ENCODE measurements around the gene GLYR1.

DNA sequence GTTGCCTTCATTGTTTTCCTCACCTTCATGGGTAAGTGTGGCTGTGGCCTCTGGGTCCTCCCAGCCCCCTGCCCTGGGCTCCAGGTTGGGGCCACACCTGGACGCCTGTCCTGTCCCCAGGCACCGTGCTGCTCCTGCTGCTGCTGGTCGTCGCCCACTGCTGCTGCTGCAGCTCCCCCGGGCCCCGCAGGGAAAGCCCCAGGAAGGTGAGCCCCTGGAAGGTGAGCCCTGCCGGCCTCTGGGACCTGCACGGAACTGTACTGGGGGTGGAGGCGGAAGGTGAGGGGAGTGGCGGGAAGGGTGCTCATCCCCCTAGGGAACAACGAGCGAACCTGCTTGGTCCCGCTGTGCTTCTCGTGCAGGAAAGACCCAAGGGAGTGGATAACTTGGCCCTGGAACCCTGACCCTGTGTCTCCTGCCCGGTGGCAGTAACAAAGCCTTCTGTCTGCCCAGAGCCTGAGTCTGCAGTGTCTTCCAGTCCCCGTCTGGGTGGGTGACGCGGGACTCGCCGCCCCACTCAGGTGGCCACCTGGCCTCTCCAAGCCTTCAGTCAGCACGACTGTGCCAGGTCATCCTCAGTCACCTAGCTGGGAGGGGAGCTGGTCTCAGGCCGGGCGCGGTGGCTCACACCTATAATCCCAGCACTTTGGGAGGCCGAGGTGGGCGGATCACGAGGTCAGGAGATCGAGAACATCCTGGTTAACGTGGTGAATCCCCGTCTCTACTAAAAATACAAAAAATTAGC lies 51.1 kb downstream of the GLYR1 start:
- TF ChIP-seq CEBPB (tag; IDR thresholded peaks at IDR 0.05) (no peak), CTCF (IDR thresholded peaks at IDR 0.05 in 2 of 3, conservative IDR thresholded peaks at IDR 0.05 in 1 of 3; ENCODE audit: insufficient read depth in 2 of 3, low read depth in 1 of 3, low read length in 3 of 3) (no peak), KLF1 (tag; IDR thresholded peaks at IDR 0.05) (no peak), SREBF2 (CRISPR knock-in tag; IDR thresholded peaks at IDR 0.05) (no peak), KDM1A (IDR thresholded peaks at IDR 0.05) (no peak), TAF9B (IDR thresholded peaks at IDR 0.05; ENCODE audit: partially characterized antibody) (no peak), ATF3 (IDR thresholded peaks at IDR 0.05) (no peak), ATF3 (CRISPR knock-in tag; conservative IDR thresholded peaks at IDR 0.05) (no peak), ZNF764 (CRISPR knock-in tag; IDR thresholded peaks at IDR 0.05; ENCODE audit: low read depth) (no peak)

Data from K562 (cell line).